HG03045 (cell line): Measurements from ENCODE around the gene MRPL2.
"Not testable (repeated sequence)": the region's sequence is repeated elsewhere in the genome, so short reads cannot be mapped to it uniquely, and the experiment has no call there.

Experiments
- ATAC-seq: cut with Tn5 transposase; IDR thresholded peaks from one replicate; pipeline ENCODE4 v1.9.1; 2021; ENCODE audit warnings: mild to moderate bottlenecking, moderate library complexity; ENCODE audit not compliant: unreplicated experiment

The MRPL2 gene

GRCh38 chr6:43082806-43083655, 23.8 kb upstream of the MRPL2 start:
- ATAC-seq: no peak

DNA sequence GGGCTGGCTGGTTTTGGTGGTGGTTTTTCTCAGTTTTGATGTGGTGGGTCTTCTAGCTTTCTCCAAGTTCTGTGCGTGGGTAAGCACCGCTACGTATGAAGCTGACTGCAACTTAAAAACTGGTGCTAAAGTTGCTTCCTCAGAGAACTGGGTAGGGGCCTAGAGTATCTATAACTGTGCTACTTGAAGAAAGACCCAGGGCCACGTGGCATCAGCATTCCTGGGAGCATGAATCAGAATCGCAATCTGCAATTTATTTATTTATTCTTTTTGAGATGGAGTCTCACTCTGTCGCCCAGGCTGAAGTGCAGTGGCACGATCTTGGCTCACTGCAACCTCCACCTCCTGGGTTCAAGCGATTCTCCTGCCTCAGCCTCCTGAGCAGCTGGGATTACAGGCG, 22.7 kb upstream of the MRPL2 start:
- ATAC-seq: not testable (repeated sequence)

- no peak for ATAC-seq
Measured at GRCh38 chr6:43081043-43081442, 21.8 kb upstream of the MRPL2 start.

- ATAC-seq: no peak
Measured at GRCh38 chr6:43078691-43079090, 19.5 kb upstream of the MRPL2 start.

DNA sequence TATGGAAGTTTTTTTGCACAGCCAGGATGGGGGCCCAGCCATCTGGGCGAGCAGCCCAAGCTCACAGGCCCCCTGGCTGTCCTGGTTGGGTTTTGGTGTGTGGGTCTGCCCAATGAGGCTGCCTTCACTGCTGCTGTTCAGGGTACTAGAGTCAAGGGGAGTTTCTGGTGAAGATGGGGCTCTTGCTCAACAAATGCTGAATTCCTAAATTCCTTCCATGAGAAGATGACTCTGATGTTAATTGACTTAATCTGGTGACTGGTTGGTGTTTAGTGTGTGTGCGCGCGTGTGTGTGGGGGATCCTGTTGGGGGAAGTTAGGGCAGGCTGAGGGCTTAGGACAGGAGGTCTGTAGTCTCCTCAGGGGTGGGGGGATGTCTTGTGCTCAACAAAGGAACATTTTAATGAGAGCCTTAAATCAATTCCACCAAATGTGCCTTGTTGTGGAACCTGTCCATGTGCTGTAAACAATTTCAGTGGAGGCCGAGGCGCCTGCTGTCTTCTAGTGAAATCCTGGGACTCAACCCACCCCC, 18.8 kb upstream of the MRPL2 start:
- ATAC-seq: no peak

DNA sequence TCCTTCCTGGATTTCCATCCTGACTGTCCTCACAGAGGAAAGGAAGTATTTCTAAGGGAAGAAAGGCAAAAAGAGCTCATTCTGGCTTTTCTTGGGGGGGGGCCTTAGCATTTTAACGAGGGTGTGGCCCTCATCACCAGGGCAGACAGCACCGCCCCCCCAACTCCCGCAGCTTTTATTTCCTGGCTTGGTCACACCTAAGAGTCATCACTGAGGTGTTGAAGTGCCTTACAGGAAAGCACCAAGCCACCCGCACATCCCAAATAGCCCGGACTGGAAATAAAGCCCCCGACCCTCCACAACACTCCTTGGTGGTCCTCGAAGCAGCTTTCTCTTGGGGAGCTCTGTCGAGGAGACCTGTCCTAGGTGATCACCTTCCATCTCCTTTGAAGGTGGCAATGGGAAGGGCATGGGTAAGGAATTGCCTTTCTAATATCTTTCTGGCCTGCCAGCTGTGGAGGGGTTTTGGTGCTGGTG, 18.1 kb upstream of the MRPL2 start:
- ATAC-seq: no peak

DNA sequence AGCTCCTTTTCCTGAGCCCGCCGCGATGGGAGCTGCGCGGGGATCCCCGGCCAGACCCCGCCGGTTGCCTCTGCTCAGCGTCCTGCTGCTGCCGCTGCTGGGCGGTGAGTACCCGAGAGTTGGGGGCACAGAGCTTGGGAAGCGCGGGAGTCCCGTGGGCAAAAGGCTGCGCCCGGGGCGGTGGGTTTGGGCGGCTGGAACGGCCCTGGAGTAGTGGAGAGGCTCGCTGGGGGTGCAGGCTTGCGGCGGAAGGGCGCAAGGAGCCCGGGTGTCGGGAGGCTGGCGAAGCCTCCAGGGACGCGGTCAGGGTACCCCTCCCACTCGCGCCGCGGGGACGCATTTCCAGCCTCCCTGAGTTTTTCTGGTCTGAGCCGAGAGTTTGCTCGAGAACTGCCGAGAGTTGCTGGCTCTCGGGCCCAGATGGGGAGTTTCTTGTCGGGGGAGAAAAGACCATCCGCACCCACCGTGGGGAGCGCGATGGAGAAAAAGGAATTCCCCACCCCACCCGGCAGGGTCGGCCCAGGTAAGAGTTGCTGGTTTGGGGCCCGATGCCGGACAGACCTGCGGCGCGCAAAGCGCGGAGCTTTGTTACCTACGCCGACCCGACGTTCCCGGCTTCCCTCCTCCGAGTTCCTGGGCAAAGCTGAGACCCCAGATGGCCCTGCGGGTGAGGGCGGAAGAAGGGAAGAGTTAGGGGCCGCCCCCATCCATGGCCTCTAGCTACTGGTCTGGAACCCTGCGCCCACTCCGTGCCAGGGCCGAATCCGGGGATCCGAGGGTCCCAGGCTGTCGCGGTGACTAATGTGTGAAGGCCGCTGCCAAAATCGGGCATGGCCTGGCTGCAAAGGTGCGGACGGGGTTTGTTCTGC, 17.5 kb upstream of the MRPL2 start:
- ATAC-seq: no peak

- ATAC-seq: no peak
Measured at GRCh38 chr6:43075670-43076463, 16.6 kb upstream of the MRPL2 start, which contains the start of gene PTK7. PTK7 (plus strand) TSS chr6:43076314; CDS start chr6:43076489, 175 bp downstream.

DNA sequence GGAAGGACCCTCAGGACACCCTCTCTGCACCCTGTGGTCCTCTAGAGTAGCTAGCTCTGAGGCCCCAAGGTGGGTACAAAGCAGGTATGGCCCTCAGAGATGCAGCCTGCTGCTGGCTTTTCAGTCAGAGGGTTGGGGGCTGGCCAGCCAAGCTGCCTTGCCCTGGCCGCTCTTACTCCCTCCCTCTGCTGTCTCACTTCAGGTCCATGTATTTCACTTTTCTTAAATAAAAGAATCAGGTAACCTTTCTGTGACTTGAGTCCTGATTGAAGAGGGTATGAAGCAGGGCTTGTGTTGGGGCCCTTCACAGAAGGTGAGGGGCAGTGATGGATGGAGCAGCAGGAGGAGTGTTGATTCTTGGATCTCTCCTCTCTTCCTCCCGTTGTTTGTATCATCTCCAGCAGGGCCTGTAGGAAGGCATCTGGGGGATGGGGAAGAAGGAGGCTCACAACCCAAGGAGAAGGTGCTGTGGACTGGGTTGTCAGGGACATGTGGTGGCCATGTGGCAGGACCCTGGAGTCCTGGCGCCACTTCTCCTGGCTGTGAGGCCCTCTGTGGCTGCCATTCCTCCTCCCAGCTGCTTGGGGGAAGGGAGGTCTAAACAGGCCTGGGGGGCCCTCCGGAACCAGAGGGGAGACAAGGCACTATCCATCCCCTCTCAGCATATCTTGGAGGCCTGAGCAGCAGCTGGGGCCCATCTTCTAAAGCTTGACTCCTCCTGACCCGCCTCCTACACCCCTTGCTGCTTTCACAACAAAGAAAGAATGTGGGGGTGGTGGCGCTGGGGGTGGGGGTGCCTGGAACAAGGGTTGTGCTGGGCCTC, 15.8 kb upstream of the MRPL2 start:
- ATAC-seq: no peak

DNA sequence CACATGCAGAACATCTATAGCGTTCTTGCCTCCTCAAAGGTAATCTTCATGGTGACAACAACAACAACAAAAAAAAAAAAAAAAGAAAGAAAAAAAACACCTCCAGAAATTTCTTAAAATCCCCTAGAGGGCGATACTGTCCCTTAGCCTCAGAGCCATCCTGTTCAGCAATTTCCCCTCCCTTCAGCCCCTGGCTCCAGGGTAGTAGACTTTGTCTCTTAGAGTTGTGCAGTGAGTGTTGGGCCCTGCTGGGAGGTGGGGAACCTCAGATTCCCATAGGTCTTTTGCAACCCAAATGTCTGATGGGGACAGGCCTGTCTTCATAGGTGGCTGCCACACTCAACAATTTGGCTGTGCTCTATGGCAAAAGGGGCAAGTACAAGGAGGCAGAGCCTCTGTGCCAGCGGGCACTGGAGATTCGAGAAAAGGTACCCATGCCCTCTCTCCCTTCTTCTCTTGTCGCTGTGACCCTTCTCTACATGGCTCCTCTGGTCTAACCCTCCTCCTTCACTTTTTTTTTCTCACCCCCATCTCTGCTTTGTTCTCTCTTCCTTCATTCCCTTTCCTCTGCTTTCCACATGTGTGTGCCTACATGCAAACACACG, 10.9 kb upstream of the MRPL2 start:
- ATAC-seq: no peak

DNA sequence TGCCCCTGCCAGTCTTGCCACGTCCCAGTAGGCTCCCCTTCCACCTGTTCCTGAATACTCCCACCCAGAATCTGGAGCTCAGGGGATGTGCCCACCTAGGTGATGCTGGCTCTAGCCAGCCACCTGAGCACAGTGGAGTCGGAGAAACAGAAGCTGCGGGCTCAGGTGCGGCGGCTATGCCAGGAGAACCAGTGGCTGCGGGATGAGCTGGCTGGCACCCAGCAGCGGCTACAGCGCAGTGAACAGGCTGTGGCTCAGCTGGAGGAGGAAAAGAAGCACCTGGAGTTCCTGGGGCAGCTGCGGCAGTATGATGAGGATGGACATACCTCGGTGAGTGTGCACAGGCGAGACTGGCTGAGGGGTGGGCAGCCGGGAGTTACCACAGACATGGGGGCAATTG, 3.6 kb upstream of the MRPL2 start:
- ATAC-seq: no peak

DNA sequence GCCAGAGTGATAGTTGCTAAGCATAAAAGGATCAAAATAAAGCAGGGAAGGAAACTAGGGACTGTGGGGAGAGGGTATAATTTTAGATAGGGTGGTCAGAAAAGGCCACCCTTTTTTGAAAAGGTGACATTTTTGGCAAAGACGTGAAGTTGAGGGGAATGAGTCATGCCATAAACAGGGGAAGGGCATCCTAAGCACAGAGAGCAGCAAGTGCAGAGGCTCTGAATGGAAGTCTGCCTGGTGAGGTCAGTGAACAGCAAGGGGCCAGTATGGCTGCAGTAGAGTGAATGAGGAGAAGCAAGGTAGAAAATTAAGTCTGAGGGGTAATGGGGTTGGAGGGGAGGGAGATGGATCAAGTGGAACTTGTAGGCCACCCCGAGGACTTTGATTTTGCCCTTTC, 2.6 kb upstream of the MRPL2 start:
- ATAC-seq: no peak

GRCh38 chr6:43060755-43061633, 1.8 kb upstream of the MRPL2 start:
- ATAC-seq: no peak

GRCh38 chr6:43060034-43060754, 960 bp upstream of the MRPL2 start:
- ATAC-seq: no peak

GRCh38 chr6:43058531-43058930, 703 bp downstream of the MRPL2 start:
- no peak for ATAC-seq

DNA sequence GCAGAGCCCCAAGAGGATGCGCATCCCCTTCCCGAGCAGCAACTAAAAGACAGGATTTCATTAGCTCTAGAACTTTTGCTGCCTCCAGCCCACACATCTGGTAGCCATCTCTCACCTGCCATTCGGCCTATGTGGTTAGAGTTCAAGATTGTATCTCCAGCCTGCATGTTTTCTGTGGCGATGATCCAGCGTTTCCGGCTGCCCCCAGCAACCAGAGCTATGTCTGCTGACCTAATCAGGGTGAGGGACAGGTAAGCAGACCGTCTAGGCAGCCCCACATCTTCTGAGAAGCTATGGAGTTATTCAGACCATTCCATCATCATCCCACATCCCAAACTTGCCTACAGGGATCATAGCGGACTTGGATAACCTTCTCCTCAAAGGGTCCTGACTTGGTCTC, 3.3 kb downstream of the MRPL2 start:
- no peak for ATAC-seq

GRCh38 chr6:43054206-43054943, 4.9 kb downstream of the MRPL2 start:
- ATAC-seq: no peak
